Measurements from ENCODE around the gene STAT6.

DNA sequence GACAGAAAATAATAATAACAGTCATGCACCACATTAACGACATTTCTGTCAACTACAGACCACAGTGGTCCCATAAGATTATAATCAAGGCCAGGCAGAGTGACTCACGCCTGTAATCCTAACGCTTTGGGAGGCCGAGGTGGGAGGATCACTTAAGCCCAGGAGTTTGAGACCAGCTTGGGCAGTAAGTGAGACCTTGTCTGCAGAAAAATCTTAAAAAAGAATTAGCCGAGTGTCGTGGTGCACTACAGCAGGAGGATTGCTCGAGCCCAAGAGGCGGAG lies 13.7 kb downstream of the STAT6 start:
- TF ChIP-seq POLR2A (IDR thresholded peaks at IDR 0.05) (no peak), CTCF (IDR thresholded peaks at IDR 0.05) (no peak)

All from heart left ventricle (tissue), 13 donors.